Hepatocyte (in vitro differentiated cells): Measurements from ENCODE around the gene THBS2.

Experiments
- EZH2 ChIP-seq: fragments of 200-600 bp; sonication (generic); IDR thresholded peaks from 2 replicates; pipeline ENCODE4 v1.6.1; 2016; ENCODE audit warnings: antibody characterized with exemption, mild to moderate bottlenecking, borderline replicate concordance
- EZH2phosphoT487 ChIP-seq: fragments of 200-600 bp; sonication (generic); IDR thresholded peaks from one replicate; pipeline ENCODE4 v1.6.1; 2018; ENCODE audit warnings: antibody characterized with exemption, mild to moderate bottlenecking, low read depth, moderate library complexity; ENCODE audit not compliant: unreplicated experiment, severe bottlenecking
- TF ChIP-seq, protein P1 (sequence below): fragments of 200-600 bp; sonication (generic); IDR thresholded peaks from 2 replicates; pipeline ENCODE4 v1.5.1; 2016; ENCODE audit warnings: antibody characterized with exemption, mild to moderate bottlenecking; ENCODE audit not compliant: poor library complexity

DNA sequence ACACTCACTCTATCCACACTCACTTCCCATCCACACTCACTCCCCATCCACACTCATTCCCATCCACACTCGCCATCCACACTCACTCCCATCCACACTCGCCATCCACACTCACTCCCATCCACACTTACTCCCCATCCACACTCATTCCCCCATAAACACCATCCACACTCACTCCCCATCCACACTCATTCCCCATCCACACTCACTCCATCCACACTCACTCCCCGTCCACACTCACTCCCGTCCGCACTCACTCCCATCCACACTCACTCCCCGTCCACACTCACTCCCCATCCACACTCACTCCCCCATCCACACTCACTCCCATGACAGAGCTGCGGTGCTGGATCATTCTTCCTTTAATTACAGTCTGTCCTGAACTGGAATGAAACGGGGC lies 17.1 kb downstream of the THBS2 start:
- TF ChIP-seq, protein P1, sequence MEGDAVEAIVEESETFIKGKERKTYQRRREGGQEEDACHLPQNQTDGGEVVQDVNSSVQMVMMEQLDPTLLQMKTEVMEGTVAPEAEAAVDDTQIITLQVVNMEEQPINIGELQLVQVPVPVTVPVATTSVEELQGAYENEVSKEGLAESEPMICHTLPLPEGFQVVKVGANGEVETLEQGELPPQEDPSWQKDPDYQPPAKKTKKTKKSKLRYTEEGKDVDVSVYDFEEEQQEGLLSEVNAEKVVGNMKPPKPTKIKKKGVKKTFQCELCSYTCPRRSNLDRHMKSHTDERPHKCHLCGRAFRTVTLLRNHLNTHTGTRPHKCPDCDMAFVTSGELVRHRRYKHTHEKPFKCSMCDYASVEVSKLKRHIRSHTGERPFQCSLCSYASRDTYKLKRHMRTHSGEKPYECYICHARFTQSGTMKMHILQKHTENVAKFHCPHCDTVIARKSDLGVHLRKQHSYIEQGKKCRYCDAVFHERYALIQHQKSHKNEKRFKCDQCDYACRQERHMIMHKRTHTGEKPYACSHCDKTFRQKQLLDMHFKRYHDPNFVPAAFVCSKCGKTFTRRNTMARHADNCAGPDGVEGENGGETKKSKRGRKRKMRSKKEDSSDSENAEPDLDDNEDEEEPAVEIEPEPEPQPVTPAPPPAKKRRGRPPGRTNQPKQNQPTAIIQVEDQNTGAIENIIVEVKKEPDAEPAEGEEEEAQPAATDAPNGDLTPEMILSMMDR, result no peak
- TF ChIP-seq EZH2phosphoT487 (no peak), EZH2 (no peak)
